SK-N-SH treated with all-trans-retinoic acid at 6 μM for 48 hours (cell line): Measurements from ENCODE around the gene HEPN1.

Experiments
- ARNTL ChIP-seq: fragments of 450-650 bp; formaldehyde crosslinking; IDR thresholded peaks from 2 replicates; pipeline ENCODE4 v1.5.0; 2020; ENCODE audit warnings: low read depth, mild to moderate bottlenecking, moderate library complexity, borderline replicate concordance
- BACH2 ChIP-seq: fragments of 250-450 bp; sonication (Bioruptor Pico); IDR thresholded peaks from 2 replicates; pipeline ENCODE4 v1.9.0; 2021; ENCODE audit warnings: mild to moderate bottlenecking, borderline replicate concordance
- CREB5 ChIP-seq: fragments of 250-450 bp; sonication (Bioruptor Pico); IDR thresholded peaks from 2 replicates; pipeline ENCODE4 v1.5.1; 2020; ENCODE audit warnings: low read depth, mild to moderate bottlenecking, moderate library complexity
- CSRNP3 ChIP-seq: fragments of 250-450 bp; sonication (Bioruptor Pico); IDR thresholded peaks from 2 replicates; pipeline ENCODE4 v1.5.1; 2021; ENCODE audit warnings: mild to moderate bottlenecking, moderate library complexity
- ISL1 ChIP-seq: fragments of 250-450 bp; sonication (Bioruptor Pico); IDR thresholded peaks from 2 replicates; pipeline ENCODE4 v2.1.2; 2022; ENCODE audit warnings: mild to moderate bottlenecking, moderate library complexity
- PATZ1 ChIP-seq: fragments of 250-450 bp; sonication (Bioruptor Pico); IDR thresholded peaks from 2 replicates; pipeline ENCODE4 v1.8.0; 2020; ENCODE audit warnings: mild to moderate bottlenecking, moderate library complexity, borderline replicate concordance
- PPARA ChIP-seq: fragments of 250-450 bp; sonication (Bioruptor Pico); IDR thresholded peaks from 2 replicates; pipeline ENCODE4 v1.5.0; 2020; ENCODE audit warnings: mild to moderate bottlenecking, borderline replicate concordance
- RARB ChIP-seq: fragments of 250-450 bp; sonication (Bioruptor Pico); IDR thresholded peaks from 2 replicates; pipeline ENCODE4 v1.8.0; 2021; ENCODE audit warnings: mild to moderate bottlenecking, moderate library complexity
- SNAI2 ChIP-seq: fragments of 250-450 bp; sonication (Bioruptor Pico); IDR thresholded peaks from 2 replicates; pipeline ENCODE4 v1.5.0; 2020; ENCODE audit warnings: mild to moderate bottlenecking, moderate library complexity
- TSHZ2 ChIP-seq: fragments of 250-450 bp; sonication (Bioruptor Pico); IDR thresholded peaks from 2 replicates; pipeline ENCODE4 v1.5.0; 2020; ENCODE audit warnings: mild to moderate bottlenecking, moderate library complexity
- ZC3H10 ChIP-seq: fragments of 250-450 bp; sonication (Bioruptor Pico); IDR thresholded peaks from 2 replicates; pipeline ENCODE4 v1.5.1; 2021; ENCODE audit warnings: mild to moderate bottlenecking, moderate library complexity
- ZFP3 ChIP-seq: fragments of 250-450 bp; sonication (Bioruptor Pico); IDR thresholded peaks from 2 replicates; pipeline ENCODE4 v1.5.0; 2020; ENCODE audit warnings: mild to moderate bottlenecking, moderate library complexity
- ZFP30 ChIP-seq: fragments of 450-650 bp; formaldehyde crosslinking; IDR thresholded peaks from 2 replicates; pipeline ENCODE4 v1.5.0; 2022; ENCODE audit warnings: mild to moderate bottlenecking, moderate library complexity

- no peak for TF ChIP-seq PATZ1 (CRISPR knock-in tag)
- no peak for TF ChIP-seq RARB (CRISPR knock-in tag)
- TF ChIP-seq SNAI2 (CRISPR knock-in tag), result no peak
- TF ChIP-seq BACH2 (CRISPR knock-in tag), result no peak
- no peak for TF ChIP-seq ZC3H10 (CRISPR knock-in tag)
- no peak for TF ChIP-seq ISL1 (CRISPR knock-in tag)
- TF ChIP-seq TSHZ2 (CRISPR knock-in tag), result no peak
- TF ChIP-seq CREB5 (CRISPR knock-in tag), result no peak
- no peak for TF ChIP-seq ZFP3 (CRISPR knock-in tag)
- no peak for TF ChIP-seq ZFP30 (CRISPR knock-in tag)
- TF ChIP-seq CSRNP3 (CRISPR knock-in tag), result no peak
- no peak for TF ChIP-seq ARNTL (CRISPR knock-in tag)
- TF ChIP-seq PPARA (CRISPR knock-in tag), result no peak
These were observed 3.8 kb downstream of the HEPN1 start for GRCh38 chr11:124922831-124923230.
